ENCODE measurements around the gene THG1L.

- TF ChIP-seq, protein P1, sequence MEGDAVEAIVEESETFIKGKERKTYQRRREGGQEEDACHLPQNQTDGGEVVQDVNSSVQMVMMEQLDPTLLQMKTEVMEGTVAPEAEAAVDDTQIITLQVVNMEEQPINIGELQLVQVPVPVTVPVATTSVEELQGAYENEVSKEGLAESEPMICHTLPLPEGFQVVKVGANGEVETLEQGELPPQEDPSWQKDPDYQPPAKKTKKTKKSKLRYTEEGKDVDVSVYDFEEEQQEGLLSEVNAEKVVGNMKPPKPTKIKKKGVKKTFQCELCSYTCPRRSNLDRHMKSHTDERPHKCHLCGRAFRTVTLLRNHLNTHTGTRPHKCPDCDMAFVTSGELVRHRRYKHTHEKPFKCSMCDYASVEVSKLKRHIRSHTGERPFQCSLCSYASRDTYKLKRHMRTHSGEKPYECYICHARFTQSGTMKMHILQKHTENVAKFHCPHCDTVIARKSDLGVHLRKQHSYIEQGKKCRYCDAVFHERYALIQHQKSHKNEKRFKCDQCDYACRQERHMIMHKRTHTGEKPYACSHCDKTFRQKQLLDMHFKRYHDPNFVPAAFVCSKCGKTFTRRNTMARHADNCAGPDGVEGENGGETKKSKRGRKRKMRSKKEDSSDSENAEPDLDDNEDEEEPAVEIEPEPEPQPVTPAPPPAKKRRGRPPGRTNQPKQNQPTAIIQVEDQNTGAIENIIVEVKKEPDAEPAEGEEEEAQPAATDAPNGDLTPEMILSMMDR (conservative IDR thresholded peaks at IDR 0.05; ENCODE audit: low read depth, low read length) = peak; percentile 40
- TF ChIP-seq MAFK (IDR thresholded peaks at IDR 0.05; ENCODE audit: low read depth, low read length) (no peak), RCOR1 (IDR thresholded peaks at IDR 0.05; ENCODE audit: insufficient replicate concordance, low read length) (no peak), POLR2A (IDR thresholded peaks at IDR 0.05; ENCODE audit: low read depth, low read length) (no peak), CEBPB (IDR thresholded peaks at IDR 0.05; ENCODE audit: low read depth, low read length) (no peak)
These were observed 9.0 kb downstream of the THG1L start for GRCh38 chr5:157740229-157740610.

Data from IMR-90 (cell line).